CD4-positive, CD25-positive, alpha-beta regulatory T cell (primary cell): ENCODE measurements around the gene ADAM19. TPM values are rescaled to one million over a fixed set of nuclear protein-coding genes. Genes with fewer than 3 reads are reported as not detected.
A peak's percentile ranks its signal among the peaks of the same experiment; 100 is the strongest.

Source experiments
- ATAC-seq, 2 donors: fragments of 150-1000 bp; cut with Tn5 transposase; one replicate each; pipeline ENCODE4 v1.10.0; 2021; ENCODE audit warnings: low read depth in 2 of 2, moderate number of reproducible peaks in 2 of 2, moderate library complexity in 1 of 2
- DNase-seq, 3 donors: peaks; one replicate each; pipeline versions ENCODE4 v3.0.0 to v3.0.0-alpha.2; 2012 to 2022; ENCODE audit warnings: mixed read lengths in 1 of 3
- H3K27ac ChIP-seq: one replicate; pipeline ENCODE4 v1.7.0; 2013; ENCODE audit warnings: mild to moderate bottlenecking, low read length; ENCODE audit not compliant: insufficient read depth, poor library complexity, severe bottlenecking
- H3K27me3 ChIP-seq: one replicate; pipeline ENCODE4 v1.7.0; 2013; ENCODE audit warnings: low read length; ENCODE audit not compliant: control insufficient read depth, insufficient read depth
- H3K36me3 ChIP-seq: one replicate; pipeline ENCODE4 v1.7.0; 2013; ENCODE audit warnings: mild to moderate bottlenecking, low read length, moderate library complexity; ENCODE audit not compliant: control insufficient read depth, insufficient read depth
- H3K4me1 ChIP-seq: 2 replicates; pipeline ENCODE4 v1.7.0; 2013; ENCODE audit warnings: mild to moderate bottlenecking, low read length; ENCODE audit not compliant: insufficient read depth, control insufficient read depth, poor library complexity, severe bottlenecking
- H3K4me3 ChIP-seq: one replicate; pipeline ENCODE4 v1.7.0; 2013; ENCODE audit warnings: low read depth, mild to moderate bottlenecking, low read length, moderate library complexity
- H3K9me3 ChIP-seq, 2 experiments: 1 replicate in 1 of 2; 2 replicates in 1 of 2; pipeline ENCODE4 v1.7.0; 2013; ENCODE audit warnings: low read length in 2 of 2, mild to moderate bottlenecking in 1 of 2, moderate library complexity in 1 of 2; ENCODE audit not compliant: control insufficient read depth in 2 of 2
- H3K27ac Mint-ChIP-seq, 3 donors: one replicate each; pipeline ENCODE4 v1.8.0; 2020 to 2022; ENCODE audit warnings: mild to moderate bottlenecking in 3 of 3, mixed read lengths in 3 of 3, moderate library complexity in 2 of 3
- H3K27me3 Mint-ChIP-seq: one replicate; pipeline ENCODE4 v1.8.0; 2022; ENCODE audit warnings: mild to moderate bottlenecking, mixed read lengths
- H3K36me3 Mint-ChIP-seq: one replicate; pipeline ENCODE4 v1.8.0; 2020; ENCODE audit warnings: mixed read lengths
- H3K4me1 Mint-ChIP-seq, 4 donors: one replicate each; pipeline ENCODE4 v1.8.0; 2020 to 2022; ENCODE audit warnings: mixed read lengths in 4 of 4, mild to moderate bottlenecking in 1 of 4
- H3K4me3 Mint-ChIP-seq, 4 donors: one replicate each; pipeline ENCODE4 v1.8.0; 2020 to 2022; ENCODE audit warnings: mild to moderate bottlenecking in 4 of 4, mixed read lengths in 4 of 4, moderate library complexity in 3 of 4
- H3K9me3 Mint-ChIP-seq, 7 donors: one replicate each; pipeline ENCODE4 v1.8.0; 2020 to 2022; ENCODE audit warnings: mixed read lengths in 7 of 7, mild to moderate bottlenecking in 3 of 7, moderate library complexity in 2 of 7
- polyA plus RNA-seq, 4 donors: library from polyadenylated mRNA; unstranded; fragments of 300-500 nt; fragmentation: Illumina TruSeq; gene quantifications; one replicate each; pipeline ENCODE4 v1.2.3, GENCODE V29; 2021
- total RNA-seq: library from RNA; stranded (reverse); gene quantifications from one replicate; pipeline ENCODE4 v1.2.3, GENCODE V29; 2022

ADAM19 gene
- total and polyA plus RNA-seq, 5 donors from 2014 or later = 5.5 to 113 (median 9.1) TPM

DNA sequence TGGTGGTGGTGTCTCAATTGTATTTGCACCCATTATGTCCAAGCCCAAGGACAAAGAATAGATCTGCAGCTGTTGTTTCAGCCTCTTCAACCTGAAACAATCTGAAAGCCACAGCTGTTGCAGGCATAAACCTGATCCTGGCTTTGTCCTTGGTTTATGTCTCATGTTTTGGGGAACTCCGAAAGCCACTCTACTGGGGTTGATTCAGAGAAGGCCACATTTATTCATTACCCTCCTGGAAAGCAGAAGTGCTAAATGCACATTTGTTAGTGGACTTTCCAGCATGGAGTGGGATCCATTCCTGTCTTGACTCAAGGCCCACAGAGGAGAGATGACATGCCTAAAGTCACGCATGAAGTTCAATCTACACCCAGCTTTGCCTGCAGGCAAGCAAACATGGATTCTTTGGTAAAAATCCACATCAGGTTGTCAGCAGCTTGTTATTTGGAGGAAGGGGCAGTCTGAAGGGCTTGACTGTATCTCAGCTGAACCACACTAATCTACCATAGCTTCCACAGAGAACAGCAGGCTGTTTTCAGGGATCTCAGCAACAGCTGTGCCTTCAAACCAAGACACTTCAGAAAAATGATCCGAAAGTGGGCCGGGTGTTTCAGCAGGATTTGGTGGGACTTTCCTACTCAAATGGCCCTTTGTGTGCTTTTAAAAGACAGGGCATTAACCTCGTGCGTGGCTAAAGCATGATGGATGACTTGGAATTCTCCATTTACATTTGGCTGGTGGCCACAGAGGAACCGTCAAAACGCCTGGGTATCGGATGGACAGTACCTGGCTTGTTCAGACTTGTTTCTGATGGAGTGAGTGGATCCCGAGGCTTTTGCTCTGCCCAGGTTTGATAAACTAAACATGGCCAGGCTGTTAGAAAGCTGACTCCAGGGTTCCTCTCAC lies 36.2 kb upstream of the ADAM19 start:
- DNase-seq (no peak), ATAC-seq (no peak)
- Mint-ChIP-seq H3K4me3 (no peak overlapping the region), H3K27me3 (no peaks in the 10 kb centered on the region), H3K27ac (no peak overlapping the region), H3K36me3 (no peaks in the 10 kb centered on the region), H3K4me1 (peaks cover 18 to 48% (median 31%) of the 10 kb centered on the region in 4 donors), H3K9me3 (peaks cover 0 to 2% (median 0%) of the 10 kb centered on the region in 7 donors)
- peaks cover 38% of the 10 kb centered on the region for H3K4me1 ChIP-seq
- no peaks in the 10 kb centered on the region for H3K36me3 ChIP-seq
- no peaks in the 10 kb centered on the region for H3K27me3 ChIP-seq
- H3K4me3 ChIP-seq = no peak overlapping the region
- no peaks in the 10 kb centered on the region for H3K9me3 ChIP-seq
- no peak overlapping the region for H3K27ac ChIP-seq

GRCh38 chr5:157610990-157611389 lies 35.4 kb upstream of the ADAM19 start:
- H3K4me1 ChIP-seq = peaks cover 38% of the 10 kb centered on the region
- H3K27ac ChIP-seq = no peak overlapping the region
- H3K36me3 ChIP-seq = no peaks in the 10 kb centered on the region
- no peak overlapping the region for H3K4me3 ChIP-seq
- no peak for DNase-seq
- no peaks in the 10 kb centered on the region for H3K36me3 Mint-ChIP-seq
- H3K4me1 Mint-ChIP-seq = peaks cover 18 to 51% (median 32%) of the 10 kb centered on the region in 4 donors
- H3K27me3 Mint-ChIP-seq = no peaks in the 10 kb centered on the region
- ATAC-seq = no peak
- no peak overlapping the region for H3K27ac Mint-ChIP-seq
- no peaks in the 10 kb centered on the region for H3K27me3 ChIP-seq
- H3K4me3 Mint-ChIP-seq = no peak overlapping the region
- no peaks in the 10 kb centered on the region for H3K9me3 ChIP-seq
- peaks cover 0 to 2% (median 0%) of the 10 kb centered on the region in 7 donors for H3K9me3 Mint-ChIP-seq

DNA sequence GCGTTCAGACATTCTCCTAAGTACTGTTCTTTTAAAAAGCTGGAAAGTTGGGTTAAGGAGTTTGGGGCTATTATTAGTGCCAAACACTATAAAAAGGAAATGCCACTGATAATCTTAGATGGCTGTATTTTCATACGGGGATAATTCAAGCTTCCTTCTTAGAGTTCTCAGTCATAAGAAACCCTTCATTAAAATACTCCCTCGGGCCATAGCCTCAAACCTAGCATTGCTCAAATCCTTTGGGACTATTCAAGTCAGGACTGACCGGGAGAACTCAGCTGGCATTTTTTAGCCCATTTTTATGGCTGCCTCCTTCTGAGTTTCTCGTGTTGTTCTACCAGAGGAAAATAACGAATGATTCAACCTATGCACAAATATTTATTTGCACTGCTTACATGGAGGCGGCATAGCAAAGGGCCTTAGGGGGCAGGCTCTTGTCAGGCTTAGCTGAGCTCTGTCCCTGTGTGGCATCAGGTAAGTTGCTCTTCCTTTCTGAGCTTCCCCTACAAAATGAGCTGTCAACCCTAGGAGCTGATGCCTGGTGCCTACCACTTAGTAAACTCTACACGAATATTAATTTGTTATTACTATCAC lies 33.5 kb upstream of the ADAM19 start:
- Mint-ChIP-seq H3K27me3 (no peaks in the 10 kb centered on the region), H3K36me3 (no peaks in the 10 kb centered on the region), H3K9me3 (peaks cover 0 to 2% (median 0%) of the 10 kb centered on the region in 7 donors), H3K4me3 (no peak overlapping the region), H3K27ac (peak overlapping the region in 2 of 3 donors; percentile 16 to 52), H3K4me1 (peaks cover 14 to 58% (median 33%) of the 10 kb centered on the region in 4 donors)
- Histone ChIP-seq H3K4me1 (peaks cover 44% of the 10 kb centered on the region), H3K4me3 (no peak overlapping the region), H3K36me3 (no peaks in the 10 kb centered on the region), H3K27me3 (no peaks in the 10 kb centered on the region), H3K27ac (no peak overlapping the region), H3K9me3 (no peaks in the 10 kb centered on the region)
- DNase-seq = no peak
- no peak for ATAC-seq

DNA sequence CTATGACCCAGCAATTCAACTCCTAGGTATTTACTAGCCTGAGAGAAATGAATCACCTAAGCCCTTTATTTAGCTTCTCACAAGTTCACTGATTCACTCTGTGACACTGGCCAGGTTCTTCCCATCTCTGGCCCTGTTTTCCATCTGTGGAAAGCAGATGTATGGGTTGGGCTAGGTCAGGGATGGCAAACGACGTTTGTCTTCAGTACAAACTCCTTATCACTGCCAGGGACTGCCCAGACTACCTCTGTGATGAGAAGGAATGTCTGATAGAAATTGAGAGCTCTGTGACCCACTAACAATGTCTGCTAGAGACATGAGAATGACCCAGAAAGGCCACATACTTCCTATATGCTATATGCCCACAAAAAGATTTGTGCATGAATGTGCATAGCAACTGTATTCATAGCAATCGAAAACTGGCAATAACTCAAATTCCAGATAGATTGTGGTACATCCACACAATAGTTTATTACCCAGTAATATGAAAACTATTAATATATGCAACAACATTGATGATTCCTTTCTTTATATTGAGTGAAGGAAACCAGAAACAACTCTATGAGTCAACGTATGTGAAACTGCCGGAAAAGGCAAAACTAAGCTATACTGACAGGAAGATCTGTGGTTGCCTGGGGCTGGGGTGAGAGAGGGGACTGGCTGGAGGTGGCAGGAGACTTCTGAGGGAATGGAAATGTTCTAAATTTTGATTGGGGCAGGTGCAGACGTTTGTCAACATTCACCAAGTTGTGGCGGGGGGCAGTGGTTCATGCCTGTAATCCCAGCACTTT lies 32.0 kb upstream of the ADAM19 start:
- Histone ChIP-seq H3K4me3 (peak overlapping the region; percentile 49), H3K36me3 (no peaks in the 10 kb centered on the region), H3K9me3 (no peaks in the 10 kb centered on the region), H3K27me3 (no peaks in the 10 kb centered on the region), H3K4me1 (peaks cover 43% of the 10 kb centered on the region), H3K27ac (peak overlapping the region; percentile 61)
- H3K9me3 Mint-ChIP-seq = no peaks in the 10 kb centered on the region
- no peaks in the 10 kb centered on the region for H3K36me3 Mint-ChIP-seq
- peak overlapping the region; percentile 75 to 92 (median 85) for H3K27ac Mint-ChIP-seq
- peak; percentile 40 to 52 for ATAC-seq
- peak; percentile 24 to 78 (median 36) for DNase-seq
- peaks cover 20 to 58% (median 35%) of the 10 kb centered on the region in 4 donors for H3K4me1 Mint-ChIP-seq
- peak overlapping the region; percentile 2 to 62 (median 43) for H3K4me3 Mint-ChIP-seq
- H3K27me3 Mint-ChIP-seq = no peaks in the 10 kb centered on the region

DNA sequence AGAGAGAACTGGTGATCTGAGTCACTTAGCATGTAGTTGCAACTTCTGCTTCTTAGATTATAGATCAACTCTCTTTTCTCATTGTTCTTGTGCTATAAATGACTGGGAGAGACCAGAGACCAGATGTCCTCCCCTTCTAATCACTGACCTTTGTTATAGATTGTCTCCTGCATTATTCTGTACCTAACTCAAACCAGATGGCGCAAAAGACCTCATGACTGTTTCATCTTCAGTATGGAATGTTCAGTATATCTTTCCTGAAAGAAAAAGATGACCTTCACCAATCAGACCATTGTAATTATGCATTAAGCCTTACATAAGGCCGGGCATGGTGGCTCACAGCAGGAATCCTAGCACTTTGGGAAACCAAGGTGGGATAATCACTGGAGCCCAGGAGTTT lies 30.5 kb upstream of the ADAM19 start:
- H3K27me3 ChIP-seq = no peaks in the 10 kb centered on the region
- peak overlapping the region in 1 of 3 donors; percentile 56 for H3K27ac Mint-ChIP-seq
- H3K36me3 Mint-ChIP-seq = no peaks in the 10 kb centered on the region
- no peak overlapping the region for H3K4me3 ChIP-seq
- no peaks in the 10 kb centered on the region for H3K9me3 ChIP-seq
- H3K9me3 Mint-ChIP-seq = peaks cover 0 to 2% (median 0%) of the 10 kb centered on the region in 7 donors
- H3K4me1 Mint-ChIP-seq = peaks cover 24 to 56% (median 39%) of the 10 kb centered on the region in 4 donors
- H3K4me3 Mint-ChIP-seq = no peak overlapping the region
- H3K27ac ChIP-seq = no peak overlapping the region
- no peaks in the 10 kb centered on the region for H3K27me3 Mint-ChIP-seq
- DNase-seq (no peak), ATAC-seq (no peak)
- peaks cover 47% of the 10 kb centered on the region for H3K4me1 ChIP-seq
- no peaks in the 10 kb centered on the region for H3K36me3 ChIP-seq

DNA sequence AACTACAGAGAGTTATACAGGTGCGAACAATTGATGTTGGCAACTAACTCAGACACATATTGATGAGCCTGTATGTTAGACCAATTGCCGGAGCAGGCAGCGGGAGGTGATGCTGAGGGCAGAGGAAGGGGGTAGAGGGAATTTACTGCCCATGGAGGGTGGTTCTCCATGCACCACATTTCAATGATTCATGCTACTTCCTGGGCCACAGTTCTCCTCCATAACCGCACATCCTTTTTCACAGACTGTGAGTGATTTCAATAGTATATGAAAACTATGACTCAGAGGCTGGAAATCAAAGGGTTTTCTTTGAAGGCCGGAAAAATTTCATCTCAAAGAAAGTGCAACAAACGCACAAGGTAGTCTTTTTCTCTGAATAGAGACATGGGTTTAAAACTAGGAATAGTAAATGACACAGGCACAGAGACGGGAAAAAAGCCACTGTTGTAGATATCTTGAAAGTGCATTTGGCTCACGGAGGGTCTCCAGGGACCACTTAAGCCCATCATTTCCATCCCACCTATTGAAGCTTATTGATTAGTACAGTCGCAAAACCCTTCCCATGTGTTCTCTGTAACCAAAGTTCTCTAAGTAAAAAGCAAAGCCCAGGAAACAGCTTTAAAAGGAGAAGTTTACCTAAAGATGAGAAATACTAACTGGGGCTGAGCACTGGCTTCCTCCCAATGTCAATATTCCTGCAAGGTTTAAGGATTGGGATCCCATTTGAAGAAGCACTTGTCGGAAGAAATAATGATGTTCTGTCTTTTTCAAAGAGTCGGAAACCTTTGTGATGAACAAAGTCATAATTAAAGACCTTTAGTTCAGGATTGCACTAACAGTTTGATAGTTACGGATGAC lies 28.0 kb upstream of the ADAM19 start:
- H3K9me3 Mint-ChIP-seq = peaks cover 0 to 2% (median 0%) of the 10 kb centered on the region in 7 donors
- H3K27me3 Mint-ChIP-seq = no peaks in the 10 kb centered on the region
- DNase-seq = peak; percentile 49 to 90 (median 52)
- Histone ChIP-seq H3K36me3 (no peaks in the 10 kb centered on the region), H3K4me3 (peak overlapping the region; percentile 64), H3K27me3 (no peaks in the 10 kb centered on the region), H3K9me3 (no peaks in the 10 kb centered on the region), H3K27ac (peak overlapping the region; percentile 62), H3K4me1 (peaks cover 49% of the 10 kb centered on the region)
- H3K4me3 Mint-ChIP-seq = peak overlapping the region; percentile 14 to 67 (median 50)
- ATAC-seq = peak; percentile 85 to 88
- H3K4me1 Mint-ChIP-seq = peaks cover 25 to 65% (median 46%) of the 10 kb centered on the region in 4 donors
- H3K27ac Mint-ChIP-seq = peak overlapping the region; percentile 72 to 97 (median 77)
- no peaks in the 10 kb centered on the region for H3K36me3 Mint-ChIP-seq
